GM23338 (cell line): ENCODE data around the gene PTPRN2.

Source experiments
- CREB1 ChIP-seq: fragments of 250-450 bp; sonication (Bioruptor Pico); IDR thresholded peaks from 2 replicates; pipeline ENCODE4 v1.5.0; 2020; ENCODE audit warnings: low read depth, mild to moderate bottlenecking, moderate library complexity
- CTCF ChIP-seq, 2 experiments: fragments of 200-600 bp in 1 of 2; sonication (generic) in 1 of 2; conservative IDR thresholded peaks; 2 replicates each; pipeline versions ENCODE4 v1.5.1 to v1.6.1; 2016 to 2017; ENCODE audit warnings: antibody characterized with exemption in 2 of 2, low read depth in 2 of 2, mild to moderate bottlenecking in 2 of 2, moderate library complexity in 1 of 2
- STAT1 ChIP-seq: IDR thresholded peaks from one replicate; pipeline ENCODE4 v1.6.1; 2016; ENCODE audit warnings: antibody characterized with exemption; ENCODE audit not compliant: unreplicated experiment

- TF ChIP-seq CTCF (conservative IDR thresholded peaks at IDR 0.05; ENCODE audit: low read depth in 2 of 2) (no peak), CREB1 (CRISPR knock-in tag) (no peak), STAT1 (no peak)
Observed at GRCh38 chr7:157606140-157606539, 981.5 kb downstream of the PTPRN2 start.
